Hematopoietic multipotent progenitor cell treated with erythropoietin and hydrocortisone succinate and interleukin-3 and kit ligand, for 8 days (in vitro differentiated cells): Measurements from ENCODE around the gene SLC13A2.
"Not testable (repeated sequence)": the region's sequence is repeated elsewhere in the genome, so short reads cannot be mapped to it uniquely, and the experiment has no call there.

Source experiments
- DNase-seq: peaks from one replicate; pipeline ENCODE4 v3.0.0-alpha.2; 2015

Gene SLC13A2

GRCh38 chr17:28473542-28473941 is at the start of gene SLC13A2:
Gene SLC13A2, plus strand, starts transcription at chr17:28473644. Its CDS starts 69 bp downstream, at chr17:28473713.
- no peak for DNase-seq

- no peak for DNase-seq
These were observed 48.2 kb upstream of the SLC13A2 start for GRCh38 chr17:28425206-28425605.

GRCh38 chr17:28426081-28426519 is 47.3 kb upstream of the SLC13A2 start:
- DNase-seq, result peak; percentile 9

GRCh38 chr17:28427371-28427770 is 46.1 kb upstream of the SLC13A2 start:
- DNase-seq, result no peak

GRCh38 chr17:28427982-28428381 is 45.5 kb upstream of the SLC13A2 start:
- DNase-seq, result not testable (repeated sequence)

GRCh38 chr17:28433721-28434120 is 39.7 kb upstream of the SLC13A2 start:
- no peak for DNase-seq

- DNase-seq, result not testable (repeated sequence)
These were observed 39.1 kb upstream of the SLC13A2 start for GRCh38 chr17:28434326-28434725.

- DNase-seq, result no peak
These were observed 29.4 kb upstream of the SLC13A2 start for GRCh38 chr17:28443901-28444638.

- no peak for DNase-seq
These were observed 26.6 kb upstream of the SLC13A2 start for GRCh38 chr17:28446716-28447395.

- no peak for DNase-seq
These were observed 26.1 kb upstream of the SLC13A2 start for GRCh38 chr17:28447396-28447760.

- no peak for DNase-seq
These were observed 23.6 kb upstream of the SLC13A2 start for GRCh38 chr17:28449859-28450258.

GRCh38 chr17:28457890-28458289 is 15.6 kb upstream of the SLC13A2 start:
- DNase-seq, result no peak

- not testable (repeated sequence) for DNase-seq
These were observed 14.6 kb upstream of the SLC13A2 start for GRCh38 chr17:28458881-28459280.

- DNase-seq, result no peak
These were observed 12.5 kb upstream of the SLC13A2 start for GRCh38 chr17:28460901-28461300.

GRCh38 chr17:28466001-28466400 is 7.4 kb upstream of the SLC13A2 start:
- no peak for DNase-seq

GRCh38 chr17:28466521-28467048 is 6.9 kb upstream of the SLC13A2 start:
- peak; percentile 87 for DNase-seq

GRCh38 chr17:28467456-28468025 is 5.9 kb upstream of the SLC13A2 start:
- peak; percentile 26 for DNase-seq

GRCh38 chr17:28468033-28468735 is 5.3 kb upstream of the SLC13A2 start:
- DNase-seq, result not testable (repeated sequence)

GRCh38 chr17:28468781-28469180 is 4.7 kb upstream of the SLC13A2 start:
- DNase-seq, result no peak

- DNase-seq, result no peak
These were observed 4.1 kb upstream of the SLC13A2 start for GRCh38 chr17:28469376-28469775.

- DNase-seq, result no peak
These were observed 3.1 kb upstream of the SLC13A2 start for GRCh38 chr17:28470266-28470913.

- peak; percentile 32 for DNase-seq
These were observed 2.5 kb upstream of the SLC13A2 start for GRCh38 chr17:28470914-28471366.
